GM12878 (cell line): ENCODE results near the gene FAHD2A. TPM values are rescaled to one million over a fixed set of nuclear protein-coding genes. Genes with fewer than 3 reads are reported as not detected.

Experiments used
- ATAC-seq: fragments of 200-7000 bp; cut with Tn5 transposase; 3 replicates; pipeline ENCODE4 v1.9.1; 2020; ENCODE audit warnings: mild to moderate bottlenecking, moderate library complexity
- BruUV-seq: library from RNA; stranded (reverse); fragments of 400-500 nt; replicated peaks from 2 replicates; lab custom pipeline; 2021; lab: Mats Ljungman, UMichigan
- CTCF ChIA-PET: fragments of 300-600 bp; sonication (Branson Sonifier 250); formaldehyde crosslinking; extraction: SDS; loops from one replicate; lab custom pipeline; 2021; ENCODE audit warnings: inconsistent platforms; lab: Yijun Ruan, JAX
- POLR2A ChIA-PET: fragments of 350-600 bp; formaldehyde crosslinking; extraction: SDS; loops from one replicate; lab custom pipeline; 2021; ENCODE audit warnings: inconsistent platforms; lab: Charles Lee
- RAD21 ChIA-PET: fragments of 300-600 bp; sonication (Branson Sonifier 250); formaldehyde crosslinking; loops from one replicate; lab custom pipeline; 2023; ENCODE audit warnings: antibody characterized with exemption; ENCODE audit not compliant: unreplicated experiment; lab: Charles Lee
- SMC1A ChIA-PET: fragments of 300-600 bp; sonication (Branson Sonifier 250); formaldehyde crosslinking; loops from one replicate; lab custom pipeline; 2023; ENCODE audit not compliant: unreplicated experiment, uncharacterized antibody; lab: Charles Lee
- DNase-seq: peaks from one replicate; pipeline ENCODE4 v3.0.0-alpha.2; 2011; ENCODE audit warnings: low read depth, low spot score
- FAIRE-seq: peaks from 3 replicates; lab custom pipeline; 2011; peaks lifted over from hg19 to GRCh38; lab: Jason Lieb, UNC
- H2AFZ ChIP-seq: 2 replicates; pipeline ENCODE4 v1.6.0; 2011; ENCODE audit warnings: low read depth, low read length, control low read depth; ENCODE audit not compliant: control insufficient read depth
- H3K27ac ChIP-seq: 2 replicates; pipeline ENCODE4 v1.5.1; 2011; ENCODE audit warnings: control low read depth; ENCODE audit not compliant: control insufficient read depth, insufficient read depth
- H3K27me3 ChIP-seq, 2 experiments: replicated peaks in 1 of 2; 2 replicates each; pipeline versions ENCODE4 v1.6.0 to v1.6.1; 2011; ENCODE audit warnings: low read length in 1 of 2; ENCODE audit not compliant: control insufficient read depth in 2 of 2, insufficient read depth in 2 of 2
- H3K36me3 ChIP-seq, 2 experiments: 2 replicates each; pipeline ENCODE4 v1.5.1; 2011; ENCODE audit warnings: low read length in 1 of 2; ENCODE audit not compliant: control insufficient read depth in 2 of 2, insufficient read depth in 2 of 2
- H3K4me1 ChIP-seq: 2 replicates; pipeline ENCODE4 v1.6.1; 2011; ENCODE audit warnings: mild to moderate bottlenecking, low read length, moderate library complexity, mixed read lengths; ENCODE audit not compliant: control insufficient read depth, insufficient read depth
- H3K4me2 ChIP-seq: 2 replicates; pipeline ENCODE4 v1.6.0; 2011; ENCODE audit warnings: control low read depth; ENCODE audit not compliant: control insufficient read depth, insufficient read depth
- H3K4me3 ChIP-seq: fragments of 200-600 bp; sonication (generic); 2 replicates; pipeline ENCODE4 v1.5.1; 2016
- H3K79me2 ChIP-seq: 2 replicates; pipeline ENCODE4 v1.6.0; 2011; ENCODE audit warnings: low read length; ENCODE audit not compliant: control insufficient read depth, insufficient read depth
- H3K9ac ChIP-seq: 2 replicates; pipeline ENCODE4 v1.8.0; 2011; ENCODE audit warnings: low read length, control low read depth, mixed read lengths; ENCODE audit not compliant: control insufficient read depth, insufficient read depth
- H3K9me3 ChIP-seq: replicated peaks from 3 replicates; pipeline ENCODE4 v1.5.1; 2011; ENCODE audit warnings: mild to moderate bottlenecking, low read length; ENCODE audit not compliant: control insufficient read depth, insufficient read depth
- H4K20me1 ChIP-seq: 2 replicates; pipeline ENCODE4 v1.6.0; 2011; ENCODE audit not compliant: control insufficient read depth, insufficient read depth
- CREM ChIP-seq: IDR thresholded peaks from 2 replicates; pipeline ENCODE4 v1.6.1; 2014; ENCODE audit warnings: antibody characterized with exemption, low read depth
- FOS ChIP-seq: IDR thresholded peaks from 3 replicates; pipeline ENCODE4 v1.6.1; 2011; ENCODE audit warnings: borderline replicate concordance; ENCODE audit not compliant: insufficient read length; ENCODE audit errors: extremely low read depth
- MXI1 ChIP-seq: fragments of 150-350 bp; IDR thresholded peaks from 2 replicates; pipeline ENCODE4 v1.6.1; 2011; ENCODE audit warnings: low read depth, mild to moderate bottlenecking, inconsistent platforms, low read length, improper control_type of control experiment
- NFIC ChIP-seq: IDR thresholded peaks from 2 replicates; pipeline ENCODE4 v1.6.1; 2012; ENCODE audit warnings: low read depth, mild to moderate bottlenecking, inconsistent platforms, low read length, moderate library complexity
- POU2F2 ChIP-seq: IDR thresholded peaks from 3 replicates; pipeline ENCODE4 v1.6.1; 2011; ENCODE audit warnings: low read depth, mild to moderate bottlenecking, low read length, borderline replicate concordance
- RAD51 ChIP-seq: fragments of 450-650 bp; IDR thresholded peaks from 2 replicates; pipeline ENCODE4 v1.6.1; 2016; ENCODE audit warnings: moderate library complexity, mild to moderate bottlenecking, inconsistent platforms
- STAT1 ChIP-seq: fragments of 450-650 bp; conservative IDR thresholded peaks from 2 replicates; pipeline ENCODE4 v1.6.1; 2014; ENCODE audit warnings: antibody characterized with exemption, mild to moderate bottlenecking
- TCF3 ChIP-seq: IDR thresholded peaks from 2 replicates; pipeline ENCODE4 v1.6.1; 2012; ENCODE audit warnings: low read depth, mild to moderate bottlenecking, low read length, borderline replicate concordance; ENCODE audit not compliant: insufficient read depth
- TCF7 ChIP-seq: IDR thresholded peaks from 2 replicates; pipeline ENCODE4 v1.6.1; 2014; ENCODE audit warnings: antibody characterized with exemption, borderline replicate concordance
- YBX1 ChIP-seq: fragments of 450-650 bp; IDR thresholded peaks from 2 replicates; pipeline ENCODE4 v1.6.1; 2016; ENCODE audit warnings: antibody characterized with exemption
- WGBS: methylation state at CpG from one replicate; pipeline ENCODE4 v1.1.6; 2016; ENCODE audit warnings: low lambda C conversion rate; ENCODE audit not compliant: insufficient replicate concordance, insufficient coverage; ENCODE audit errors: missing lambda C conversion rate; 5-methylcytosine and 5-hydroxymethylcytosine counted together
- in situ Hi-C: fragments of 300-500 bp; cut with MboI; formaldehyde crosslinking; loops from 9 replicates; pipeline ENCODE4 v1.14.3; 2018; ENCODE audit warnings: mixed read lengths
- intact Hi-C: fragments of 100-400 bp; cut with micrococcal nuclease; formaldehyde crosslinking; loops from one replicate; pipeline ENCODE4 v1.14.2; 2022; ENCODE audit not compliant: unreplicated experiment
- polyA plus RNA-seq, 11 experiments: library from polyadenylated mRNA; depleted of rRNA in 4 of 11; unstranded in 6 of 11; stranded (reverse) in 5 of 11; fragments of >200 nt; fragmentation: Nextera tagmentation in 4 of 11; fragmentation: Illumina TruSeq in 1 of 11; extraction: Ambion mirVana in 4 of 11; extraction: Trizol in 1 of 11; gene quantifications; 1 replicate in 1 of 11; 2 replicates in 10 of 11; pipeline versions ENCODE4 v1.2.1 to v1.2.3, GENCODE V29; 2011 to 2016; ENCODE audit warnings: inconsistent platforms in 2 of 11, missing spikeins in 2 of 11, low read depth in 1 of 11
- total RNA-seq, 4 experiments: library from RNA; depleted of rRNA in 3 of 4; stranded (reverse); fragments of >200 nt in 3 of 4; fragmentation: Illumina TruSeq in 1 of 4; extraction: Trizol in 1 of 4; gene quantifications; 2 replicates each; pipeline versions ENCODE4 v1.2.1 to v1.2.3, GENCODE V29; 2013 to 2021
- TF ChIP-seq, protein P1 (sequence below): IDR thresholded peaks from 2 replicates; pipeline ENCODE4 v1.6.1; 2012; ENCODE audit warnings: low read length, inconsistent platforms
- TF ChIP-seq, protein P2 (sequence below): fragments of 450-650 bp; IDR thresholded peaks from 2 replicates; pipeline ENCODE4 v1.6.1; 2018; ENCODE audit warnings: borderline replicate concordance, mild to moderate bottlenecking; ENCODE audit not compliant: partially characterized antibody
- TF ChIP-seq, protein P3 (sequence below): fragments of 450-650 bp; IDR thresholded peaks from 2 replicates; pipeline ENCODE4 v1.6.1; 2017; ENCODE audit warnings: mild to moderate bottlenecking, low read depth, inconsistent platforms; ENCODE audit not compliant: poor library complexity, severe bottlenecking
- TF ChIP-seq, protein P4 (sequence below): fragments of 450-650 bp; conservative IDR thresholded peaks from 2 replicates; pipeline ENCODE4 v1.6.1; 2017; ENCODE audit warnings: mild to moderate bottlenecking, moderate library complexity

Gene FAHD2A
- total and polyA plus RNA-seq, 10 of the 15 experiments (the other 5 are each of a cell fraction or from before 2014, with no cell fraction given): 11.2 to 38.2 (median 25.1) TPM

DNA sequence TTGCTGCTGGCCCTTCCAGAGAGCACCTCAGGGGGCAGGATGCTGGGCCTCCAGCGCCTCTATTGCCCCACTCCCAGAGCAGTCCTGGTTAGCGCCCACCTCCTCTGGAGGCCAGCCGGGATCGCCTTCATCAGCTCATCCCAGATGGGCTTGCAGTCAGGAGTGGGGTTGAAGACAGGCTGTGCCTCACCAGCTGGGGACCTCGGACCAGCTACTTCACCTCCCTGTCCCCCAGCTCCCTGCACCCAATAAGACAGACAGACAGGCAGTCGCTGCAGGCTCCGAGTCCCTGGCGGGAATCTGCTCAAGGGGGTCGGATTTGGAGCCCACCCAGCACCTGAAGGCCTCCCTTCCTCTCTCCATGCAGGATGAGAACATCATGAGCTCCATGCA lies 18.9 kb upstream of the FAHD2A start:
- ChIA-PET CTCF (no interaction called here), SMC1A (no interaction called here), POLR2A (no interaction called here), RAD21 (no interaction called here)
- H3K4me2 ChIP-seq: no peak overlapping the region
- FAIRE-seq: no peak
- no peak overlapping the region for H3K4me3 ChIP-seq
- intact Hi-C loops (no loop called here), in situ Hi-C loops (no loop called here)
- no peak overlapping the region for H2AFZ ChIP-seq
- no peaks in the 10 kb centered on the region for H3K9me3 ChIP-seq
- WGBS: 45% methylated on average over 8 of the region's 9 CpGs
- TF ChIP-seq POU2F2: no peak
- no peak for TF ChIP-seq TCF7
- no peak for TF ChIP-seq MXI1
- TF ChIP-seq, protein P1, sequence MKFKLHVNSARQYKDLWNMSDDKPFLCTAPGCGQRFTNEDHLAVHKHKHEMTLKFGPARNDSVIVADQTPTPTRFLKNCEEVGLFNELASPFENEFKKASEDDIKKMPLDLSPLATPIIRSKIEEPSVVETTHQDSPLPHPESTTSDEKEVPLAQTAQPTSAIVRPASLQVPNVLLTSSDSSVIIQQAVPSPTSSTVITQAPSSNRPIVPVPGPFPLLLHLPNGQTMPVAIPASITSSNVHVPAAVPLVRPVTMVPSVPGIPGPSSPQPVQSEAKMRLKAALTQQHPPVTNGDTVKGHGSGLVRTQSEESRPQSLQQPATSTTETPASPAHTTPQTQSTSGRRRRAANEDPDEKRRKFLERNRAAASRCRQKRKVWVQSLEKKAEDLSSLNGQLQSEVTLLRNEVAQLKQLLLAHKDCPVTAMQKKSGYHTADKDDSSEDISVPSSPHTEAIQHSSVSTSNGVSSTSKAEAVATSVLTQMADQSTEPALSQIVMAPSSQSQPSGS: no peak
- no peak for TF ChIP-seq CREM
- TF ChIP-seq, protein P2, sequence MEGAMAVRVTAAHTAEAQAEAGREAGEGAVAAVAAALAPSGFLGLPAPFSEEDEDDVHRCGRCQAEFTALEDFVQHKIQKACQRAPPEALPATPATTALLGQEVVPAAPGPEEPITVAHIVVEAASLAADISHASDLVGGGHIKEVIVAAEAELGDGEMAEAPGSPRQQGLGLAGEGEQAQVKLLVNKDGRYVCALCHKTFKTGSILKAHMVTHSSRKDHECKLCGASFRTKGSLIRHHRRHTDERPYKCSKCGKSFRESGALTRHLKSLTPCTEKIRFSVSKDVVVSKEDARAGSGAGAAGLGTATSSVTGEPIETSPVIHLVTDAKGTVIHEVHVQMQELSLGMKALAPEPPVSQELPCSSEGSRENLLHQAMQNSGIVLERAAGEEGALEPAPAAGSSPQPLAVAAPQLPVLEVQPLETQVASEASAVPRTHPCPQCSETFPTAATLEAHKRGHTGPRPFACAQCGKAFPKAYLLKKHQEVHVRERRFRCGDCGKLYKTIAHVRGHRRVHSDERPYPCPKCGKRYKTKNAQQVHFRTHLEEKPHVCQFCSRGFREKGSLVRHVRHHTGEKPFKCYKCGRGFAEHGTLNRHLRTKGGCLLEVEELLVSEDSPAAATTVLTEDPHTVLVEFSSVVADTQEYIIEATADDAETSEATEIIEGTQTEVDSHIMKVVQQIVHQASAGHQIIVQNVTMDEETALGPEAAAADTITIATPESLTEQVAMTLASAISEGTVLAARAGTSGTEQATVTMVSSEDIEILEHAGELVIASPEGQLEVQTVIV: no peak
- no peak for TF ChIP-seq FOS
- TF ChIP-seq YBX1: no peak
- TF ChIP-seq TCF3: no peak
- TF ChIP-seq RAD51: no peak
- no peak for TF ChIP-seq STAT1
- TF ChIP-seq, protein P3, sequence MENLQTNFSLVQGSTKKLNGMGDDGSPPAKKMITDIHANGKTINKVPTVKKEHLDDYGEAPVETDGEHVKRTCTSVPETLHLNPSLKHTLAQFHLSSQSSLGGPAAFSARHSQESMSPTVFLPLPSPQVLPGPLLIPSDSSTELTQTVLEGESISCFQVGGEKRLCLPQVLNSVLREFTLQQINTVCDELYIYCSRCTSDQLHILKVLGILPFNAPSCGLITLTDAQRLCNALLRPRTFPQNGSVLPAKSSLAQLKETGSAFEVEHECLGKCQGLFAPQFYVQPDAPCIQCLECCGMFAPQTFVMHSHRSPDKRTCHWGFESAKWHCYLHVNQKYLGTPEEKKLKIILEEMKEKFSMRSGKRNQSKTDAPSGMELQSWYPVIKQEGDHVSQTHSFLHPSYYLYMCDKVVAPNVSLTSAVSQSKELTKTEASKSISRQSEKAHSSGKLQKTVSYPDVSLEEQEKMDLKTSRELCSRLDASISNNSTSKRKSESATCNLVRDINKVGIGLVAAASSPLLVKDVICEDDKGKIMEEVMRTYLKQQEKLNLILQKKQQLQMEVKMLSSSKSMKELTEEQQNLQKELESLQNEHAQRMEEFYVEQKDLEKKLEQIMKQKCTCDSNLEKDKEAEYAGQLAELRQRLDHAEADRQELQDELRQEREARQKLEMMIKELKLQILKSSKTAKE: no peak
- TF ChIP-seq, protein P4, sequence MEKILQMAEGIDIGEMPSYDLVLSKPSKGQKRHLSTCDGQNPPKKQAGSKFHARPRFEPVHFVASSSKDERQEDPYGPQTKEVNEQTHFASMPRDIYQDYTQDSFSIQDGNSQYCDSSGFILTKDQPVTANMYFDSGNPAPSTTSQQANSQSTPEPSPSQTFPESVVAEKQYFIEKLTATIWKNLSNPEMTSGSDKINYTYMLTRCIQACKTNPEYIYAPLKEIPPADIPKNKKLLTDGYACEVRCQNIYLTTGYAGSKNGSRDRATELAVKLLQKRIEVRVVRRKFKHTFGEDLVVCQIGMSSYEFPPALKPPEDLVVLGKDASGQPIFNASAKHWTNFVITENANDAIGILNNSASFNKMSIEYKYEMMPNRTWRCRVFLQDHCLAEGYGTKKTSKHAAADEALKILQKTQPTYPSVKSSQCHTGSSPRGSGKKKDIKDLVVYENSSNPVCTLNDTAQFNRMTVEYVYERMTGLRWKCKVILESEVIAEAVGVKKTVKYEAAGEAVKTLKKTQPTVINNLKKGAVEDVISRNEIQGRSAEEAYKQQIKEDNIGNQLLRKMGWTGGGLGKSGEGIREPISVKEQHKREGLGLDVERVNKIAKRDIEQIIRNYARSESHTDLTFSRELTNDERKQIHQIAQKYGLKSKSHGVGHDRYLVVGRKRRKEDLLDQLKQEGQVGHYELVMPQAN: no peak
- no peak for TF ChIP-seq NFIC
- no peak overlapping the region for H3K9ac ChIP-seq
- H3K27me3 ChIP-seq: peaks cover 0 to 1% of the 10 kb centered on the region in 2 experiments; a peak in 2 of 4 replicates
- no peaks in the 10 kb centered on the region for H3K36me3 ChIP-seq
- H3K27ac ChIP-seq: no peak overlapping the region
- ATAC-seq: no peak
- H4K20me1 ChIP-seq: no peaks in the 10 kb centered on the region
- BruUV-seq: no TSS peak
- no peak for DNase-seq
- H3K79me2 ChIP-seq: no peaks in the 10 kb centered on the region
- H3K4me1 ChIP-seq: no peaks in the 10 kb centered on the region
